GM04503 (cell line): ENCODE measurements around the gene PLSCR1.
A peak's percentile ranks its signal among the peaks of the same experiment; 100 is the strongest.
"Not testable (repeated sequence)": the region's sequence is repeated elsewhere in the genome, so short reads cannot be mapped to it uniquely, and the experiment has no call there.

Experiments
- DNase-seq: peaks from one replicate; pipeline ENCODE4 v3.0.0-alpha.2; 2012; ENCODE audit warnings: low read depth

Gene PLSCR1

DNA sequence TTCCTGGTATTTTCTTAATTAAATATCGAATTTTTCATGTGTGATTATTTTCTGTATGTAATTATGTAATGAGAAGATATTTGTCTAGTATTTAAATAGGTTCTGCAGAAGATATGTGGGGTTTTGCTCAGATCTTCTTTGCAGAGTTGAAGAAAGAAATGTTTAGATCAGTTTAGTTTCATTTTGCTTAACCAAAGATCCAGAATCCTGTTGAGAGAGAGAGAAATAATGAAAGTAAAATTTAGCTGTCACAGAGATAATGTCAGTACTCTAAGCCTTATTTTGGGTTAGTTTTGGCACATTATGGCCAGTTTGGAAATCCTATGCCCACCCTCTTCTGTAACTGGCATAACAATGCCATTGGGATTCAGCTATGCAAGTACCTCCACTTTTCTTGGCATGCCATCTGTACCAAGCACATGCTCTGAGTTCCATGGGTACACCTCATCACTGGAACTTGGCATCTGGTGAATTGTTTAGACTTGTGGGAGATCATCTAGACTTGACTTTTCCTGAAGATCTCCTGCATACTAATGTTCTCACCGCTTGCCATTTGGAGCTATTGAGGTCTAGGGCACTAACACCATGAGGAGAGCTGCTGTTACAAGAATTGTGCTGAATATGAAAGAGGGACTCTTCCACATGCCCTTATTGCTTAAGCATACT is 30.9 kb downstream of the PLSCR1 start:
- no peak for DNase-seq

DNA sequence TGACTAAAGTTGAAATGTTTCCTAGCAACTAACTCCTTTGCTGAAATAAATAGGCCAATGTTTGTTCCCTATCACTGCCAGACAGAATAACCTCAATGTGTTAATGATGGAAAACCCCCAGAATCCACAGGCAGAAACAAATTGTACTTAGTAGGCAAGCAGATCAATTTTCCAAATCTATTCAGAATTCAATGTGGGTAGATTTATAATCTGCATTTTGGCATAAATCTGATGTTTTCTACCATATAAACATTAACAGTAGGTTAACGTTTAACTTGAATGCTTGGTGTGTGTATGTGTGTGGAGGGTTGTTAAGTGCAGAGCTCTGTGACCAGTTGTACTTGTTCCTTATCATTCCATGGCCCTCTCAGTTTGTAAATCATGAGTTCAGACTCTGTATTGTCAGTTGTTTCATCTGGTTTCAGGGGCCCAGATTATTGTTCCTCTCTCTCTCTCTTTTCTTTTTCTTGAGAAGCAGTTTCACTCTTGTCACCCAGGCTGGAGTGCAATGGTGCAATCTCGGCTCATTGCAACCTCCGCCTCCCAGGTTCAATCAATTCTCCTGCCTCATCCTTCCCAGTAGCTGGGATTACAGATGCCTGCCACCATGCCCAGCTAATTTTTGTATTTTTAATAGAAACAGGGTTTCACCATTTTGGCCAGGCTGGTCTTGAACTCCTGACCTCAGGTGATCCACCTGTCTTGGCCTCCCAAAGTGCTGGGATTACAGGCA is 32.8 kb downstream of the PLSCR1 start:
- DNase-seq: no peak

DNA sequence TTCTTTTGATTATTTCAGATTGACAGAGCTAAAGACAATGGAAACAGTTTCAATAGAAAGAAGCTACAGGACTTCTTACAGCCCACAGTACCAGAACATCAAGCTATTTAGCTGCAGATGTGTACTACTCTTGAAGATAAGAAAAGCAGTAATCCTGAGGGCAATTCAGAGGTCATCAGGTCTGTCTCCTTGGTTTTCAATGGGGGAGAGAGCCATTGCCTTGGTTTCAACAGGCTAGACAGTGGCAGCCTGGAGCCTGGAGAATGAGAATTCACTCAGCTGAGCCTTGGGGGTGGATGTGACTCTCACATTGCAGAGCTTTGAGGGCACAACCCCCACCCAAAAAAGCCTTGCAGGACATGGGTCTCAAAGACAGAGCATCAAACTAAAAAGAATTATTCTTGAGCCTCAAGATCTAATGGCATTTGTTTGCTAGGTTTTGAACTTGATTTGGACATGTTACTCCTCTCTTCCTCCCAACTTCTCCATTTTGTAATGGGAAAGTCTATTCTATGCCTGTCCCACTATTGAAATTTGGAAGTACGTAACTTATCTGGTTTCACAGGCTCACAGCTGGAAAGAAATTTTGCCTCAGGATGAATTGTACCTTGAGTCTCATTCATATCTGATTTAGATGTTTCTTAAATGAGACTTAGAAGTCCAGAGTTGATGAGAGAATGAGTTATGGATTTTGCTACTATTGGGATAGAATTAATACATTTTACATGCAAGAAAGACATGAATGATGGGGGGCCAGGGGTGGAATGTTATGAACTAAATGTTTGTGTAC is 36.9 kb downstream of the PLSCR1 start:
- no peak for DNase-seq

DNA sequence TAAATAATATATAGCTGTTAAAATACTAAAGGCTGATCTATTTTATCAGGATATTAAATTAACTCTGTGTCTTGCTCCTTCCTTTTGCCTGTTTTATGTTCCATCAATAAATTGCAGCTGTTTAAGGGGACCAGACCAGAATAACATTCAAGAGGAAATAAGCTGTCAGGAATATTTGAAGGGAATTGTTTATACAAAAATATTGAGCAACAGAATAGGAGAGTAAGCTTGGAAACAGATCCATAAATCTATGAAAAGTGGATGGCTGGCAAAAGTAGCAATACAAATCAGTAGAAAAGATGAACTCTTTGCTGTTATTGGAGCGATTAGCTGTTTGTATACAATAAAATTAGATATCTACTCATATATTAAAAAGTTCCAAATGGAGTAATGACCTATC is 38.9 kb downstream of the PLSCR1 start:
- DNase-seq: no peak

DNA sequence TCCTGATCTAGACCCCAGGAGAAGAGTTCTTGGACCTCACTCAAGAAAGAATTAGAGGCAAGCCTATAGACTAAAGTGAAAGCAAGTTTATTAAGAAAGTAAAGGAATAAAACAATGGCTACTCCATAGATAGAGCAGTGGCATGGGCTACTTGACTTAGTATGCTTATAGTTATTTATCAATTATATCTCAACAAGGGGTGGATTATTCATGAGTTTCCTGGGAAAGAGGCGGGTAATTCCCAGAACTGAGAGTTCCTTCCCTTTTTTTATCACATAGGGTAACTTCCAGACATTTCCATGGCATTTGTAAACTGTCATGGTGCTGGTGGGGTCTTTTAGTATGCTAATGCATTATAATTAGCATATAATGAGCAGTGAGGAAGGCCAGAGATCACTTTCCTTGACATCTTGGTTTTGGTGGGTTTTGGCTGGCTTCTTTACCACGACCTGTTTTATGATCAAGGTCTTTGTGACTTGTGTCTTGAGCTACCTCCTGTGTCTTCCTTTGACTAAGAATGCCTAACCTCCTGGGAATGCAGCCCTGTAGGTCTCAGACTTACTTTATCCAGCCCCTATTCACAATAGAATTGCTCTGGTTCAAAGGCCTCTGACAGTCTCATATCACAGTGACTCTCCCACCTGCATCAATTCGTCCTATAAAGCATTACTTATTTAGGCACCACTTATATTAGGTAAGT is 39.8 kb downstream of the PLSCR1 start:
- DNase-seq: no peak

DNA sequence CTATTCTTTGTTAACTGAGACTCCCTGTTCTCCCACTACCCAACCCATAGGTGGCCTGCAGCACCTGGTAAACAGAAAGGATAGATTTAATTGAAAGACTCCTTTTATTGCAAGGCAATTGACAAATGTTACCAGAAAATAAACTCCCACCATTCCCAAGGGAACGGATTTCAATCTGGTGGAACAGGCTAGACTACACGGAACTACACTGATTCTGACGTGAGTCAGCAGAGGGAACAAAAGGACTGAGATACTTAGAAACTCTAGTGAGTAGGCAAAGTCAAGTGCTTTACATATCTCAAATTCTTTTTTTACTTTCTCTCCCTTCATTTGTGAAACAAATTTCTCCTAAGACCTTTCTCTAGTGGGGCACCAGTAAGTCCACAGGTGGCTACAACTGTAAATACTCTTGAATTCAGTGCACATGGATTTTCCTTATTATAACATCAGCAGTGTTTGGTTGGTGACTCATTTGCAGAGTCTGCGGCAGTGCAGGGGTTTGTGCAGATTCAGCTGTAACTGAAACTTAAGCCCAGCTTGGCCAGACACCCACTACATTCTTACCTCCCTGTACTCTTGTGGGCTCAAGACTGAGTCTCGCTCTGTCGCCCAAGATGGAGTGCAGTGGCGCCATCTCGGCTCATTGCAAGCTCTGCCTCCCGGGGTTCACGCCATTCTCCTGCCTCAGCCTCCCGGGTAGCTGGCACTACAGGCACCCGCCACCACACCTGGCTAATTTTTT is 40.8 kb downstream of the PLSCR1 start:
- peak; percentile 67 for DNase-seq

DNA sequence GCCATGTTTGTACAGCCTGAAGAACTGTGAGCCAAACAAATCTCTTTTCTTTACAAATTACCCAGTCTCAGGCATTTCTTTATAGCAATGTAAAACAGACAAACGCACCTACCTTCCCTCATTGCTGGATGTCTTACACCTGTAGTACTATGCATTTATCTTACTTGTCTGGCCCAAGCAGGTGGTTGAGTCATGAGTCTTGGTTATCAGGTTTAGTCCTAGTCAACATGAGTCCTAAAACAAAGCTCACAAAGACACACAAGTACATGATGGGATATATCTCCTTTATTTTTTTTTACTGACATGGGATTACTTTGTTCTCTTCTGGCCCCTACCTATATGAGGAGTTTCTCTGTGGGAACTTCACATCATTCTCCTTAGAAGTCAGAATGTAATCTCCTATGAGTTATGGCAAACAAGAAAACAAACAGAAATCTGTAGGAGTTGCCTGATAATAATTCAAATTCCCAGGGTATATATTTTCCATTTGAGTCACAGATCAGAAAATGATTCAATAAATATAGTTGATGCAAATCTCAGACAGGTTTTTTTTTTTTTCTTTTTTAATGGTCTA is 41.4 kb downstream of the PLSCR1 start:
- DNase-seq: no peak

DNA sequence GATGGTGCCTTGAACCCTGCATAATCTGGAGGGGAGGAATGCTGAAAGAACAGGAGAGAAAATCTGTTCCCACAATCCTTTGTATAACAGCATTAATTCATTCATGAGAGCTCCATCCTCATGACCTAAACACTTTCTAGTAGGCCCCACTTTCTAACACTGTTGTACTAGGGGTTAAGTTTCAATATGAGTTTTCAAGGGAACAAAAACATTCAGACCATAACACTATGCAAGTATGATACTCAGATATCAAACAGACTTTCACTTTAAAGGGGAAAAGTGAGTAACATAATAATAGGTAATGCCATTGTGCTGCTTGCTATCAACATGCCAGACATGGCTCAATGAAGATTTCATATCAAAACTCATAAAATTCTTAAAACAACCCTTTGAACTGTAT is 42.7 kb downstream of the PLSCR1 start:
- no peak for DNase-seq

DNA sequence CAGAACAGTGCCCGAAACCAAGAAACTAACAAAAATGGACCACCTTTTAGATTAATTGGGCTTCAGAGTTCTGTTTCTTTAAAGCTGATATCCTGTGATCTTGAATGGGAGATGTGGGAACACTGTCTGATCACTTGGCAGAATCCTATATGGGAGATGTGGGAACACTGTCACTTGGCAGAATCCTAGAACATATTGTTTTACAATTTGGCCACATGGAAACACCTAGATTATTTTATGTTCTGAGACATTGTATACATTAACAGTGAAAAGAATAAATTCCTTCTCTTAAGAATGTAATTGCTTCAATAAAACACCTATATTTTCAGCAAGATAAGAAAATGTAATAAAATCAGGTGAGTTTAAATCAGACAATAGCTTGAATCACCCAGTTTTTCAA is 44.7 kb downstream of the PLSCR1 start:
- DNase-seq: no peak

DNA sequence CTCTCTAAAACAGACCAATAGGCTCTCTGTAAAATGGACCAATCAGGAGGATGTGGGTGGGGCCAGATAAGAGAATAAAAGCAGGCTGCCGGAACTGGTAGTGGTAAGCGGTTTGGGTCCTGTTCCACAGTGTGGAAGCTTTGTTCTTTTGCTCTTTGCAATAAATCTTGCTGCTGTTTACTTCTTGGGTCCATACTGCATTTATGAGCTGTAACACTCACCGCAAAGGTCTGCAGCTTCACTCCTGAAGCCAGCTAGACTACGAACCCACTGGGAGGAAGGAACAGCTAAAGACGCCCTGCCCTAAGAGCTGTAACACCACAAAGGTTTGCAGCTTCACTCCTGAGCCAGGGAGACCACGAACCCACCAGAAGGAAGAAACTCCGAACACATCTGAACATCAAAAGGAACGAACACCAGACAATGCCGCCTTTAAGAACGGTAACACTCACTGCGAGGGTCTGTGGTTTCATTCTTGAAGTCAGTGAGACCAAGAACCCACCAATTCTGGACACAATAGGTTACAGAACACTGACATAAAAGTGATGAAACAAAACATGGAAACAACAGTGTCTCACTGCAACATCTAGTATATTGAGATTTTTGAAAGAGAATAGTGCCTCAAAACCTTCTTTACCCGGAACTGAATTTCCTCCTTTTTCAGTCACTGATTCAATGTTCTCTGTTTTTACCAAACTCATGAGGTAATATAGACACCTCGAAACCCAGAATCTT is 46.2 kb downstream of the PLSCR1 start:
- DNase-seq: no peak

DNA sequence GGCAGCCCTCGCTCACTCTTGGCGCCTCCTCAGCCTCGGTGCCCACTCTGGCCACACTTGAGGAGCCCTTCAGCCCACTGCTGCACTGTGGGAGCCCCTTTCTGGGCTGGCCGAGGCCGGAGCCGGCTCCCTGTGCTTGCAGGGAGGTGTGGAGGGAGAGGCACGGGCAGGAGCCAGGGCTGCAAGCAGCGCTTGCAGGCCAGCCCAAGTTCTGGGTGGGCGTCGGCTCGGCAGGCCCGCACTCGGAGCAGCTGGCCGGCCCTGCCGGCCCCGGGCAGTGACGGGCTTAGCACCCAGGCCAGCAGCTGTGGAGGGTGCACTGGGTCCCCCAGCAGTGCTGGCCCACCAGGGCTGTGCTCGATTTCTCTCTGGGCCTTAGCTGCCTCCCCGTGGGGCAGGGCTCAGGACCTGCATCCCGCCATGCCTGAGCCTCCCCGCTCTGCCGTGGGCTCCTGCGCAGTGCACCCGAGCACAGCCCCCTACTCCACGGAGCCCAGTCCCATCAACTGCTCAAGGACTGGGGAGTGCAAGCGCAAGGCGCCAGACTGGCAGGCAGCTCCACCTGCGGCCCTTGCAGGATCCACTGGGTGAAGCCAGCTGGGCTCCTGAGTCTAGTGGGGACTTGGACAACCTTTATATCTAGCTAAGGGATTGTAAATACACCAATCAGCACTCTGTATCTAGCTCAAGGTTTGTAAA is 47.1 kb downstream of the PLSCR1 start:
- not testable (repeated sequence) for DNase-seq

DNA sequence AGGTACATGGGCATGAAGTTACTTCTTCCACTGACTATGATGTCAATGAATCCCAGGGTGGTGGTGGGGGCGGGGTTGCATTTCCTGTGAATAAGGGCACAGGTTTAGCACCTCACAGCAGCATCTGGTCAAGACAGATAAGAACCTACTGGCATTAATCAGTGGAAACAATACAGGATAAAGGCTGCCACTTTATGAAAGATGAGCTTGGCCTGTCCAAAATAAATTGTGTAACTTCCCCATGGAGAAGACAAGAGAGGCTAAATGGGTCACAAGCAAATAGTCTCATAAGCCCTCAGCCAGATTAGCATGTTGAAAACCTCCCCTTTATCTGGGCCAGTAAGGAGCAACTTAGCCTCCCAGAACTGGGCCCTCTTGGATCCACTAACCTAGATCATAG is 47.7 kb downstream of the PLSCR1 start:
- DNase-seq: no peak

DNA sequence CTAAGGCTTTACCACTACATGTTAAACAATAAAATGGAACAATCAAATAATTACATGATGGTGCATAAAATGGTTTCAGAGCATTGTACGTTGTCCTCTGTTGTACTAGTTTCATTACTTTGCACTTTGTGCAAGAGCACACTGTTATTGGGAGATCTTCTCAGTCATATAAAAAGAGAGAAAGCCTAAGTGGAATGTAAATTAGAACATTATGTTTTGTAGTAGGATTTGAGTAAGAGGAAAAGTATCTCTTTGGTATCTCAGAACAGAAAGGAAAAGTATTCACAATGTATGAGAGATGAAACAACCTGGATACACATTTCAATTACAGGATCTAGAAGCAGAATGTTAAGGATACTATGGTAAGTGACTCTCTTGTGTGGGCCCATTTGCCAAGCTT is 48.2 kb downstream of the PLSCR1 start:
- DNase-seq: no peak

DNA sequence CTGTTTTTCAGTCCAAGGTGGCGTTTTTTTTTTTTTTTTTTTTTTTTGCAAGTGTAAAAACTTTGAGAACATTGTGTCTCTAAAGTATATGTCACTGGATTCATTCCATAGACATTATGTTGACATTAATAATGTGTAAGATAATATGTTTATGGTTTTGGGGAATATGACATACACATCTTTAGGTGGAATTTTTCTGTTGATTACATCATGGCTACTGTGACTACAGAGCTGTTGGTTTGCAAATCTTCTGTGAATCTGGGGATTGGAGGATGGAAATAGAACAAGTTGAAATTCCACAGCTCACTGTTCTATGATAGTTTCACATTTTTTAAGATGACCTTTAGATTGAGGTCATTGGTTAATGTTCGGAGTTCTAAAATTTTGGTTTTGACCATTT is 50.6 kb downstream of the PLSCR1 start:
- DNase-seq: no peak

DNA sequence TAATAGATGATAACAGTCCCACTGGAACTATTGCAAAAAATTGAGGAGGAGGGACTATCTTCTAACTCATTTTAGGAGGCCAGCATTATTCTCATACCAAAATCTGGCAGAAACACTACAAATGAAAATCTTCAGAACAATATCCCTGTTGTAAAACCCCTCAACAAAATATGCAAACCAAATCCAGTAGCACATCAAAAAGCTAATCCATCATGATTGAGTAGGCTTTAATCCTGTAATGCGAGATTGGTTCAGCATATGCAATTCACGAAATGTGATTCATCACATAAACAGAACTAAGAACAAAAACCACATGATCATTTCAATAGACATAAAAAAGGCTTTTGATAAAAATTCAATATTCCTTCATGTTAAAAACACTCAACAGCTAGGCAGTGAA is 51.2 kb downstream of the PLSCR1 start:
- DNase-seq: no peak

DNA sequence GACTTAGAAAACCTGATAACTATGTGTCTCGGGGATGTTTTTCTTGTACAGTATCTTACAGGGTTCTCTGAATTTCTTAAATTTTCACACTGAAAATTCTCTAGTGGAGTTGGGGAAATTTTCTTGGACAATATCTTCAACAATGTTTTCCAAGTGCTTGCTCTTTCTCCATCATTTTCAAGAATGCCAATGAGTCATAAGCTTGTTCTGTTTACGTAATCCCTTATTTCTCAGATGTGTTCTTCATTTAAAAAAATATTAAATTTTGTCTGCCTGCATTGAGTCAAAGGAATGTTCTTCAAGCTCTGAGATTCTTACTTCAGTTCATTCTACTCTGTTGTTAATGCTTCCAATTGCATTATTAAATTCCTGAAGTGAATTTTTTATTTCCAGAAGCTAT is 53.1 kb downstream of the PLSCR1 start:
- no peak for DNase-seq

DNA sequence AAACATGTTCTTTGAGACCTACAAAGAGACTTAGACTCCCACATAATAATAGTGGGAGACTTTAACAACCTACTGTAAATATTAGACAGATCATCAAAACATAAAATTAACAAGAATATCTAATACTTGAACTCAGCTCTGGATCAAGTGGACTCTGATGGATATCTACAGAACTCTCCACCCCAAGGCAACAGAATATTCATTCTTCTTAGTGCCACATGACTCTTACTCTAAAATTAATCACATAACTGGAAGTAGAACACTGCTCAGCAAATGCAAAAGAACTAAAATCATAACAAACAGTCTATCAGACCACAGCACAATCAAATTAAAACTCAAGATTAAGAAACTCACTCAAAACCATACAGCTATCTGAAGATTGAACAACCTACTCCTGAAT is 59.1 kb downstream of the PLSCR1 start:
- DNase-seq: no peak

DNA sequence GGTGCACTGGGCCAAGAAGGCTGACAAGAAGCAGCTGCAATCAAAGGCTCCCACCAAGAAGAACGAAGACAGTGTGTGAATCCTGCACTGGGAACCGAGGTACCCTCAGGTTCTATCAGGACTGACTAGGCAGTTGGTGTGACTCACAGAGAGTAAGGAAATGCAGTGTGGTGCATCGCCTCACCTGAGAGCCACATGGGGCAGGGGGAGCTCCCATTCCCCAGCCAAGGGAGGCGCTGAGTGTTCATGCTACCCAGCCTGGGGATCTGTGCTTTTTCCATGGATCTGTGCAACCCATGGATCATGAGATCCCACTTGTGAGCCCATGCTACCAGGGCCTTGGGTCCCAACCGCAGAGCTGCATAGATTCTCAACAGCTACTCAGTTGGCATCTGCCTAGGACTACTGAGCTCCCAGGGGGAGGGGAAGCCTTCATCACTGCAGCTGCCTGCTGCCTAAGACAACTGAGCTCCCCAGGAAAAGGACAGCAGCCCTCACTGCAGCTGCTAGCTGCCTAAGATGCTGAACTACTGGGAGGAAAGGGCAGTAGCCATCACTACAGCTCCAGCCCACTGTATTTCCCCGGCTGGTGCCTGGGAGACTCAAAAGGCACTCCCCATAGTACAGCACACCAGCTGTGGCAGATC is 68.2 kb downstream of the PLSCR1 start:
- DNase-seq: no peak

DNA sequence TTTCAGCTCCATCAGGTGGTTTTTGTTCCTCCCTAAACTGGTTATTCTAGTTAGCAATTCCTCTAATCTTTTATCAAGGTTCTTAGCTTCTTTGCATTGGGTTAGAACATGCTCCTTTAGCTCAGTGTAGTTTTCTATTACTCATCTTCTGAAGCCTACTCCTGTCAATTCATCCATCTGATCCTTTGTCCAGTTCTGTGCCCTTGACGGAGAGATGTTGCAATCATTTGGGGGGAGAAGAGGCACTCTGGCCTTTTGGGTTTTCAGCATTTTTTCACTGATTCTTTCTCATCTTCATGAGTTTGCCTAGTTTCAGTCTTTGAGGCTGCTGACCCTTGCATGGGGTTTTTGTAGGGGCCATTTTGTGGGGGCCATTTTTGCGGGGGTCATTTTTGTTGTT is 69.4 kb downstream of the PLSCR1 start:
- not testable (repeated sequence) for DNase-seq

DNA sequence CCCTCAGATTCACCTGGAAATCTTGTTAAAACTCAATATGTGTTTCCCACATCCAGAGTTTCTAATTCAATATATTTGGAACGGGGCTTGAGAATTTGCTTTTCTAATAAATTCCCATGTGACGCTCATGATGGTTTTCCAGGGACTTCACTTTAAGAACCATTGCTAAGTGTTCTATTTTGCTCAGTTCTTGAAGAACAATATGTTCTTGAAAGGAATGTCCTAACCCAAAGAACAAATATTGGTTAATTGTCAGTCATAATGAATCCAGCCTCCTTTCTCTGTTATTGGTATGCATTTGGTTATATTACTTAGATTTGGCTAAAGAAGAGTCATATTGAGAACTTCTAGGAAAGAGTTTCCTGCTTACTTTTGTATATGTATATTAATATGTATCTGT is 70.7 kb downstream of the PLSCR1 start:
- no peak for DNase-seq
